C4-2B (cell line): ENCODE measurements around the gene DUSP14.

Experiments used
- H3K27ac ChIP-seq: fragments of 450-650 bp; 2 replicates; pipeline ENCODE4 v1.5.1; 2017
- ZFX ChIP-seq: fragments of 450-650 bp; IDR thresholded peaks from 2 replicates; pipeline ENCODE4 v1.6.1; 2017
- TF ChIP-seq, protein P1 (sequence below): fragments of 450-650 bp; conservative IDR thresholded peaks from 2 replicates; pipeline ENCODE4 v1.5.1; 2017; ENCODE audit warnings: mild to moderate bottlenecking

The DUSP14 gene

GRCh38 chr17:37530420-37530819 is 40.7 kb downstream of the DUSP14 start:
- TF ChIP-seq, protein P1, sequence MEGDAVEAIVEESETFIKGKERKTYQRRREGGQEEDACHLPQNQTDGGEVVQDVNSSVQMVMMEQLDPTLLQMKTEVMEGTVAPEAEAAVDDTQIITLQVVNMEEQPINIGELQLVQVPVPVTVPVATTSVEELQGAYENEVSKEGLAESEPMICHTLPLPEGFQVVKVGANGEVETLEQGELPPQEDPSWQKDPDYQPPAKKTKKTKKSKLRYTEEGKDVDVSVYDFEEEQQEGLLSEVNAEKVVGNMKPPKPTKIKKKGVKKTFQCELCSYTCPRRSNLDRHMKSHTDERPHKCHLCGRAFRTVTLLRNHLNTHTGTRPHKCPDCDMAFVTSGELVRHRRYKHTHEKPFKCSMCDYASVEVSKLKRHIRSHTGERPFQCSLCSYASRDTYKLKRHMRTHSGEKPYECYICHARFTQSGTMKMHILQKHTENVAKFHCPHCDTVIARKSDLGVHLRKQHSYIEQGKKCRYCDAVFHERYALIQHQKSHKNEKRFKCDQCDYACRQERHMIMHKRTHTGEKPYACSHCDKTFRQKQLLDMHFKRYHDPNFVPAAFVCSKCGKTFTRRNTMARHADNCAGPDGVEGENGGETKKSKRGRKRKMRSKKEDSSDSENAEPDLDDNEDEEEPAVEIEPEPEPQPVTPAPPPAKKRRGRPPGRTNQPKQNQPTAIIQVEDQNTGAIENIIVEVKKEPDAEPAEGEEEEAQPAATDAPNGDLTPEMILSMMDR: no peak
- TF ChIP-seq ZFX: no peak

DNA sequence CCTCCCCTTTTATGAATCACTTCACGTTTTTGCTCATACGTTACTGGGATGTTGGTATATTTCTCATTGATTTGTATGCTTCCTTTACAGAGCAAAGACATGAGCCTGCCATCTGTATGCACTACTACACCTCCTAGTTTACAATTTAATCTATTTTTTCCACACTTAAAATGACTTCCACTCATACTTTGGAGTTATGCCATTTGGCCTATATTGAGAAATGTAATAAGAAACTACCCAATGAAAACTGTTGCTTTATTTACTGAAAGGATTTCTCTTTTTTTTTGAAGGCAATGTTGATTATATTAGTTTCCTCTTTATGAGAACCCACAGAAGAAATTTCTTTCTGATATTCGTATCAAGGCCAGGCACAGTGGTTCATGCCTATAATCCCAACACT is 43.1 kb downstream of the DUSP14 start:
- H3K27ac ChIP-seq: no peak overlapping the region
- TF ChIP-seq, protein P1: no peak
- no peak for TF ChIP-seq ZFX

More at GRCh38 chr17:37530420-37530819, 40.7 kb downstream of the DUSP14 start:
- H3K27ac ChIP-seq: no peak overlapping the region

- no peak for TF ChIP-seq ZFX
- TF ChIP-seq, protein P1: no peak
- H3K27ac ChIP-seq: no peak overlapping the region
Measured at GRCh38 chr17:37535906-37536305, 46.2 kb downstream of the DUSP14 start.

DNA sequence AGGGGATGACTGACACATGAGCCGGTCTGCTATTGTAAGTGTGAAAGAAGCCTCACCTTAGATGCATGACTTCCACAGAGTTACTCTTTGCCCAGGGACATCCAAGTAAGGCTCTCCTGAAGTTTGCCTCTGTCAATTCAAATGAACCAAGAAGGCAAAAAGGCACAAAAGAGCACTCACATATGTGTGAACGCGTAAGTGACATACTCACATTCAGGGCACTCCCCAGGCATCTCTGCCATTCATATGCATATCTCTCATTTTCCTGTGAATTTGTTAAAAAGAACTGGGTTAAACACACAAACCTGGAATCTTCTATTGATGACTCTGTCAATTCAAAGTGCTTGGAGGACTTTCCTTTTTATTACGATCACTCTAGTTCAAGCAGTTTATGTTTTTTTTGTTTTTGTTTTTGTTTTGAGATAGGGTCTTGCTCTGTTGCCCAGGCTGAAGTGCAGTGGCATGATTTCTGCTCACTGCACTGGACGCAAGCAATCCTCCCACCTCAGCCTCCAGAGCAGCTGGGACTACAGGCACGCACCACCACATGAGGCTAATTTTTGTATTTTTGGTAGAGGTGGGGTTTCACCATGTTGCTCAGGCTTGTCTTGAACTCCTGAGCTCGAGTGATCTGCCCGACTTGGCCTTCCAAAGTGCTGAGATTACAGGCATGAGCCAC is 49.4 kb downstream of the DUSP14 start:
- H3K27ac ChIP-seq: no peak overlapping the region
- TF ChIP-seq ZFX: no peak
- TF ChIP-seq, protein P1: no peak

GRCh38 chr17:37541880-37542660 is 52.4 kb downstream of the DUSP14 start:
- H3K27ac ChIP-seq: no peak overlapping the region
- TF ChIP-seq, protein P1: no peak

- TF ChIP-seq, protein P1: no peak
- TF ChIP-seq ZFX: no peak
- no peak overlapping the region for H3K27ac ChIP-seq
Measured at GRCh38 chr17:37543637-37544052, 54.0 kb downstream of the DUSP14 start.

DNA sequence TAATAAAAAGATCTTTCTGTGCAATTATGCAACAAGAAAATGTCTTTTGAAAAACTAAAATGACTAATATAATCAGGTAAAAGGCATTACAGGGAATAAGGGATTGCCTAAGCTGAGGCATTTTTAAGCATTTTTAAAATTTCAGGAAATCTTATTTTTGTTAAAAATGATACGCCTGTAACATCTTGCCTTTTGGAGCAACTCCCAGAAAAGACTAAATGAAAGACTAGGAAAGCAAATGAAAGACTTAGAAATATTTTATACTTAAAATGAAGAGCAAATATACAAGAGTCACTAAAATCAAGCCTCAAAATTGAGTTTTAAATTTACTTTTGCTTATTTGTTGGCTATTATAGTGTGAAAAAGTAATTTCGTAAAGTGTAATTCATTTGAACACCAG is 55.8 kb downstream of the DUSP14 start:
- no peak overlapping the region for H3K27ac ChIP-seq
- no peak for TF ChIP-seq ZFX
- TF ChIP-seq, protein P1: no peak
